Psoas muscle (tissue), 8 donors: ENCODE data around the gene VPS13A. TPM values are rescaled to one million over a fixed set of nuclear protein-coding genes. Genes with fewer than 3 reads are reported as not detected.

Source experiments
- ATAC-seq, 4 donors: fragments of 200-7000 bp; cut with Tn5 transposase; one replicate each; pipeline ENCODE4 v1.9.1; 2020; ENCODE audit warnings: moderate library complexity in 3 of 4, mild to moderate bottlenecking in 2 of 4
- DNase-seq, 2 donors: peaks; one replicate each; pipeline ENCODE4 v3.0.0-alpha.2; 2020
- H3K27ac ChIP-seq: fragments of 200-600 bp; one replicate; pipeline ENCODE4 v1.8.0; 2022
- H3K27me3 ChIP-seq, 3 donors: fragments of 200-600 bp in 1 of 3; one replicate each; pipeline versions ENCODE4 v1.6.1 to v1.8.0; 2013 to 2022; ENCODE audit warnings: low read length in 2 of 3, mild to moderate bottlenecking in 2 of 3, moderate library complexity in 1 of 3; ENCODE audit not compliant: insufficient read depth in 3 of 3
- H3K36me3 ChIP-seq, 2 donors: fragments of 200-600 bp in 1 of 2; one replicate each; pipeline versions ENCODE4 v1.6.1 to v1.8.0; 2013 to 2022; ENCODE audit warnings: low read depth in 1 of 2, mild to moderate bottlenecking in 1 of 2, moderate library complexity in 1 of 2; ENCODE audit not compliant: insufficient read depth in 1 of 2
- H3K4me1 ChIP-seq: fragments of 200-600 bp; one replicate; pipeline ENCODE4 v1.8.0; 2022
- H3K4me3 ChIP-seq: fragments of 200-600 bp; one replicate; pipeline ENCODE4 v1.8.0; 2022; ENCODE audit warnings: mild to moderate bottlenecking
- H3K9me3 ChIP-seq: fragments of 200-600 bp; one replicate; pipeline ENCODE4 v1.8.0; 2022
- CTCF ChIP-seq: fragments of 200-600 bp; IDR thresholded peaks from one replicate; pipeline ENCODE4 v1.8.0; 2022; ENCODE audit warnings: antibody characterized with exemption
- WGBS, 3 donors: extraction: QIAGEN DNeasy Blood & Tissue Kit; methylation state at CpG; one replicate each; pipeline versions ENCODE4 v1.1.6 to v1.1.7; 2013; 5-methylcytosine and 5-hydroxymethylcytosine counted together
- intact Hi-C, 2 donors: fragments of 100-400 bp; cut with DNase I; formaldehyde crosslinking; loops; one replicate each; pipeline versions ENCODE4 v1.11.0 to v1.14.2; 2022
- polyA plus RNA-seq, 3 donors: library from polyadenylated mRNA; stranded (reverse); fragments of 200-250 nt; gene quantifications; one replicate each; pipeline ENCODE4 v1.2.3, GENCODE V29; 2013
- total RNA-seq, 4 donors: library from RNA; stranded (reverse); fragmentation: NEBNext Ultra II Directional in 2 of 4; extraction: Animal tissue kit (Norgen Biotek cat#: 25700) in 2 of 4; gene quantifications; one replicate each; pipeline versions ENCODE4 v1.2.1 to v1.2.4, GENCODE V29; 2021 to 2023
- donor health status: healthy with polysubstance abuse.
- donor health status: DM: no; HTN: no; CAD: no; lungs with moderate emphysema.
- donor health status: Bipolar disorder and iron deficiency.
- donor health status: healthy.
- donor health status: DM: yes; HTN: yes; CAD: no.
- donor health status: DM: no; HTN: no; CAD: no.
- donor health status: DM: no; HTN: no; CAD: no.
- donor health status: DM: yes; HTN: yes; CAD: no.

VPS13A gene
- total and polyA plus RNA-seq, 7 donors, result 3.3 to 27.0 (median 19.4) TPM

- DNase-seq, result no peak
- Histone ChIP-seq H3K4me1 (no peaks in the 10 kb centered on the region), H3K9me3 (no peaks in the 10 kb centered on the region), H3K27me3 (peaks cover 0 to 3% (median 0%) of the 10 kb centered on the region in 3 donors), H3K36me3 (no peaks in the 10 kb centered on the region), H3K4me3 (no peak overlapping the region), H3K27ac (no peak overlapping the region)
- ATAC-seq, result no peak
- TF ChIP-seq CTCF, result no peak
- 84 to 91% (median 88%) methylated on average over 6 of the region's 6 CpGs for WGBS, 3 donors
- intact Hi-C loops, result loop anchor here (2.0 to 10.0 kb wide), 4 partner anchors 319 to 605 kb away; partner anchors contain the start of gene GNAQ (in 1 of the 2)
Observed at GRCh38 chr9:77432053-77432452, 254.7 kb downstream of the VPS13A start.

GRCh38 chr9:77433675-77434445, 256.5 kb downstream of the VPS13A start:
- H3K27me3 ChIP-seq, result peaks cover 0 to 3% (median 0%) of the 10 kb centered on the region in 3 donors
- no peak overlapping the region for H3K27ac ChIP-seq
- no peaks in the 10 kb centered on the region for H3K9me3 ChIP-seq
- H3K36me3 ChIP-seq, result no peaks in the 10 kb centered on the region
- intact Hi-C loops, result loop anchor here (2.0 to 10.0 kb wide), 4 partner anchors 317 to 603 kb away; partner anchors contain the start of gene GNAQ (in 1 of the 2)
- DNase-seq (peak; percentile 50 to 68), ATAC-seq (peak; percentile 70 to 90 (median 81))
- H3K4me3 ChIP-seq, result no peak overlapping the region
- WGBS, 3 donors, result 66 to 71% (median 70%) methylated on average over 21 of the region's 21 CpGs
- peak; percentile 92 for TF ChIP-seq CTCF
- H3K4me1 ChIP-seq, result no peaks in the 10 kb centered on the region

- DNase-seq (no peak), ATAC-seq (no peak)
- intact Hi-C loops, result loop anchor here (10.0 kb wide), 2 partner anchors 320 to 600 kb away; partner anchors contain the start of gene GNAQ (in 1 of the 2)
- H3K9me3 ChIP-seq, result no peaks in the 10 kb centered on the region
- H3K27ac ChIP-seq, result no peak overlapping the region
- no peaks in the 10 kb centered on the region for H3K36me3 ChIP-seq
- peaks cover 0 to 3% (median 0%) of the 10 kb centered on the region in 3 donors for H3K27me3 ChIP-seq
- WGBS, 3 donors, result 91 to 94% (median 93%) methylated on average over 4 of the region's 4 CpGs
- no peaks in the 10 kb centered on the region for H3K4me1 ChIP-seq
- no peak overlapping the region for H3K4me3 ChIP-seq
- TF ChIP-seq CTCF, result no peak
Observed at GRCh38 chr9:77435277-77435676, 257.9 kb downstream of the VPS13A start.

- H3K9me3 ChIP-seq, result no peaks in the 10 kb centered on the region
- WGBS, 3 donors, result 40 to 61% (median 45%) methylated on average over 3 of the region's 3 CpGs
- no peaks in the 10 kb centered on the region for H3K36me3 ChIP-seq
- H3K27ac ChIP-seq, result no peak overlapping the region
- ATAC-seq, result no peak
- TF ChIP-seq CTCF, result no peak
- no peak overlapping the region for H3K4me3 ChIP-seq
- intact Hi-C loops, result loop anchor here (10.0 kb wide), 2 partner anchors 319 to 599 kb away; partner anchors contain the start of gene GNAQ (in 1 of the 2)
- DNase-seq, result no peak
- no peaks in the 10 kb centered on the region for H3K4me1 ChIP-seq
- peaks cover 0 to 3% (median 0%) of the 10 kb centered on the region in 3 donors for H3K27me3 ChIP-seq
Observed at GRCh38 chr9:77435688-77436087, 258.4 kb downstream of the VPS13A start.
